HG03442 (cell line): ENCODE results near the gene WSCD2.

Source experiments
- ATAC-seq: cut with Tn5 transposase; IDR thresholded peaks from one replicate; pipeline ENCODE4 v1.9.1; 2021; ENCODE audit warnings: mild to moderate bottlenecking, moderate library complexity; ENCODE audit not compliant: unreplicated experiment

Gene WSCD2

DNA sequence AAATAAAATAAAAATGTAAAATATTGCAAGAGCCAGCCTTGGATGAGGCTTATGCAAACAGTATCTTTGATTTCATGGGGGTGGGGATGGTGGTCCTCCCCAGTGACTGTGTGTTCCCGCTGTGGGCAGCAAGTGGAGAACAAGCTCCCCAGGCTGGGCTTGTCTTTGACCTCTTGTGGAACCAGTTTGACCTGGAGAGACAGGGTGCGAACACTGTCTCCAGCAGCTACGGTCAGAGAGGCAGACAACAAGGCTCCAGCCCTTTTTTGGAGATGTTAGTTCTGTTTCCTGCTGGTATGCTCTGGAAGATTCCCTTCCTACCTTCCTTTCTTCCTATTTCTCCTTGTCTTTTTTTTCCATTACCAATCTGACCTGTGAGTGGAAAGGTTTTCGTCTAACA, 21.8 kb upstream of the WSCD2 start:
- ATAC-seq = no peak

DNA sequence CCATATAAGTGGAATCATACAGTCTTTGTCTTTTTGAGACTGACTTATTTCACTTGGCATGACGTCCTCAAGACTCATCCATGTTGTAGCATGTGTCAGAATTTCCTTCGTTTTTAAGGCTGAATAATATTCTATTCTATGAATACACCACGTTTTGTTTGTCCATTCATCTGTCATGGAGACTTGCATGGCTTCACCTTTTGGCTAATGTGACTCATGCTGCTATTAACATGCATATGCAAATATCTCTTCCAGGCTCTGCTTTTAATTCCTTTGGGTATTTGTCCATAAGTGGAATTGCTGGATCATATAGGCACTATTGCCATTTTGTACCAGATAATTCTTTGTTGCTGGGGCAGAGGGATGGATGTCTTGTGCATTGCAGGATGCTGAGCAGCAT, 19.6 kb upstream of the WSCD2 start:
- ATAC-seq = no peak

DNA sequence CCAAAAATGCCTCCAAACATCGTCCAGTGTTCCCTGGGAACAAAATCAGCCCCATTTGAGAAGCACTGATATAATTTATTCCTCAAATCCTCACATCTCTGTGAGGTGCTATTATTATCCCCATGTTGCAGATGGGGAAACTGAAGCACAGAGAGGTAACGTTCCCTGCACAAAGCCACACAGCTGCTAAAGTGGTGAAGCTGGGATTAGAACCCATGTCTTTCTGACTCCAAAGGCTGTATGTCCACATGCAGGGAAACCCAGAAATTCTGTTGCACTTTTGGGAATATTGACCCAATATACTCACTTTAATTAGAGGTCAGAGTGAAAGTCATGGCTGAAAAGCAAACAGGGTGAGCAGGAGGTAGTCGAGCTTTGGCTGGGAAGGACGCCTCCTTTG, 19.1 kb upstream of the WSCD2 start:
- ATAC-seq = no peak

DNA sequence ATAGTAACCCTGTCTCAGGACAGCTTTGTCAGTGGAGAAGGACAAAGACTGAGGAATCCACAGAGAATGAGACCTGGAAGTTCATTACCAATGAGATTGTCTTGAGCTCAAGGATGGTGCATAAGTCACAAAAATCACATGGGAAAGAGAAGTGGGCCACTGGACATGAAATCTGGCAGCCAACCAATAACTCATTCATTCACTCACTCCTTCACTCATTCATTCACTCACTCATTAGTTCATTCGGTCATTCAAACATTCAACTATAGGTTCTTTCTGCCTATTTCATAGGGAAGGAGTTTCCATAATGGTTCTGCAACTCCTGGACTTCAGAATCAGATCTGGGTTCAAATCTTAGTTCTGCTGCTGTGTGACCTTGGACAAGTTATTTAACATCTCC, 18.2 kb upstream of the WSCD2 start:
- ATAC-seq = no peak

DNA sequence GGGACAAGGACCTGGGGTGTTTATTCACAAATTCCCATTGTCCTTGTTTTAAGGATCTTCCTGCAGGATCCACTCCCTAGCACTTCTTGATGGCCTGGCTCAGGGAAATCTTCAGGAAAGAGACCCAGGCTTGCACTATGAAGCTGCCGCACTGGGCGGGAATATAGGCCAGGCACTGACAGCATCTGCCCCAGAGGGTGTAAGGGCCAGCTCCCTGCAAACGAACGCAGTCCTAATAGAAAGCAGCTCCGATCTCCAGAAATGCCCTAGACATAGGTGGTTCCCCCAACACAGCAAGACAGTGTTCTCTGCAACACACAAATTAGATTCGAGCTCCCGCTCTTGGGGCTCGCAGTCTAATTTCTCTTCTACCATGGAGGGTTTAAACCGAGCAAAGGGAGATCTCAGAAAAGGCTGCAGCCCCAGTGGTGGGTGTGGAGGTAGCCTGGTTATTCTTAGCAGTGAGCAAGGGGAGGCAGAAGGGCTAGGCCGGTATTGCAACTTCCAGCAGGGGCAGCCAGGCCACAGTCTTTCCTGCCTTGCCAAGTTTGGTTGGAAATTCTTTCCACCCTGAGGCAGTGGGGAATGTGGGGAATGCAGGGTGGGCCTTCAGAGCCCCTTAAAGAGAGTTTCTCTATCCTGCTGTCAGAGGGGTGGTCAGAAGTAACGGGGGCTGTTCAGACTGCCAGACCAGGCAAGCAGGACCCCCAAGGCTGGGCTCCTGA, 16.1 kb upstream of the WSCD2 start:
- no peak for ATAC-seq

DNA sequence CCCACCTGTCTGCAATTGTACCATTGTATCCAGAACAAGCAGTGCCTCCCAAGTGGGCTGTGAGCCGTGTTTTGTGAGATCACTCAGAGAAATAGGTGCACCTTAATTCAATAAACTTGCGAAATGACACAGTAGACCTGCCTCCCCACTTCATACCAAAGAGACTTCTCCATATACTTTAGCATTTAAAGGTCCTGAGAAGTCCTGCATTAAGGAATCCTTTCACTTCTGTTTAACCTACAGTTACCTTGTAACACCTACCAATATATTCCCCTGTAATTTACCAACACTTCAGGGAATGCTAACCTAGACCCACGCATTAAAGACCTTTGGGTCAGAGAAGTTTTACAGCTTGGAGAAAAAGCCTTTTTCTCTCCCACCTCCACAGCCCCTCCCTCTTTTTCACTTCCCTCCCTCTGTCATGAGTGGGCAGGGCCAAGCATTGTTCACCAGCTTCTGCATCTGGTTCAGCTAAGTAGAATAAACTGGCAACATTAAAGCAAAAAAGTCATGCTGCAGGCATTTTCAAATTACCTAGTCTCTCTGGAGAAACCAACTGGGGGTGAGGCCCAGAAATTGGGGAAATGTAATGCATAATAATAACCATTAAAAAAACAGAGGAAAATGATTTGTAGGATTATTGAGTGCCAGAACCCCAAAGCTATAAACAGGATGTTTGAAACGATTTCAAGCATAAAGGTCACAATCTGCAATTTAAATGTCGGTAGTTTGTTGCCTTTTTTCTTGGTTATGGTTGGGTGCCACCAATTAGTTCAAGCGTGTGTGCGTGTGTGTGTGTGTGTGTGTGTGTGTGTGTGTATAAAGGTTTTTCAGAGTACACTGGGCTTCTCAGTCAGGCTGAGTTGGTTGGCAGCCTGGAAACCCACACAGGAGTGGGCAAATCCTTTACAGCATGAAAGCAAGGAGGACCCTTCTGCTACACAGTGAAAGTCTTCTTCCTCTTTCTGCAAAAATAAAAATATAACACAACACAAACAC, 13.7 kb upstream of the WSCD2 start:
- ATAC-seq = no peak

DNA sequence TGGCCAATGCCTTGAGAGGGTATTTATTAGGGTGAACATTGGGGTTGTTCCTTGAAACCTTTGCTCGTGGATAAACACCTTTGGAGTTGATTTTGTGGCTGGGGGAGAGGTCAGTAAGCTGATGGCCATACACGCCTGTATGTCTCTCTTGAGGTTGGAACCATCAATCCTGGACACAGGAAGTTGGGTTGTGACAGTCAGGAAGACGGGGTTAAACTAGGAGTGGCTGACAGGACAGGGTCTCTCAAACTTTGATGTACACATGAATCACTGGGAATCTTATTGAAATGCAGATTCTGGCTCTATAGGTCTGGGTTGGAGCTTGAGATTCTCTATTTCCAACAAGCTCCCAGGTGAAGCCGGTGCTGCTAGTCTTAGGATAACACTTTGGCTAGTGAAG, 12.8 kb upstream of the WSCD2 start:
- ATAC-seq = no peak

DNA sequence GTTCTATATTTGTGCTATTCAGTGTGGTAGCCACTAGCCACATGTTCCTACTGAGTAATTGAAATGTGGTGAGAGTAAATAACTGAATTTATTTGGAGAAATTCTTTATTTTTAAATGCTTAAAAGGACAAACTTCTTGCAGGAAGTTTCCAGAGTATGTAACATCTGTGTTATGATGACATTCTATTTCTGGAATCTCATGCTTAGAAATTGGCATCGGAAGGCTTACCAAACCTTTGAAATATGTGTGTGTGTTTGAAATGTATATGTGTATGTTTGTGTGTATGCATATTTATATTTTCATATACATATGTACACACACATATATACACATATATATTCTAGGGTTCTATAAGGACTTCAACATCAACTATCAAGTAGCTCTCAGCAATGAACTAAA, 12.4 kb upstream of the WSCD2 start:
- ATAC-seq = no peak

DNA sequence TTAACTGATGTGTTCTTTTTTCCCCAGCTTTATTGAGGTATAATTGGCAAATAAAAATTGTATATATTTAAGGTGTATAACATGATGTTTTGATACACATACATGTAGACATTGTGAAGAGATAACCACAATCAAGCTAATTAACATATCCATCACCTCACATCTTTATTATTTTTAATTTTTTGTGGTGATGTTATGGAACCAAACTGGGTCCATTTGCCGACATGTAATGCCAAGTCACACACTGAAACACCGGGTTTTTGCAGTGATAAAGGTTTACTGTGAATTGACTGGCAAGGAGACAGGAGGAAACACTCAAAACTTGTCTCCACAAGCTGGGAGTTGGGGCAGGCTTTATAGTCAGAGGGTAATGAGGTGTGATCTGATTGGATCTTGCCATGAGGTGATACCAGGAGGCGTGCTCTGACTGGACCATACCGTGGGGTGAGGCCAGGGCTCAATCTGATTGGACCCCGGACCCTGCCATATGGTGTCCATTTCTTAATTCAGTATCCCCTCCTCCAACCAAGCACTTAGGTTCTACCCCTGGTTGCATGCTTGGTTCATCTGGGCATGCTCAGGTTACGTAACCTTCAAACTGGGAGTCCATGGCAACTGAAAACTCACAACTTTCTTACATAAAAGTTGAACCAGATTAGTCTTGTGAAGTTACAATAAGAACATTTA, 11.8 kb upstream of the WSCD2 start:
- ATAC-seq = no peak

DNA sequence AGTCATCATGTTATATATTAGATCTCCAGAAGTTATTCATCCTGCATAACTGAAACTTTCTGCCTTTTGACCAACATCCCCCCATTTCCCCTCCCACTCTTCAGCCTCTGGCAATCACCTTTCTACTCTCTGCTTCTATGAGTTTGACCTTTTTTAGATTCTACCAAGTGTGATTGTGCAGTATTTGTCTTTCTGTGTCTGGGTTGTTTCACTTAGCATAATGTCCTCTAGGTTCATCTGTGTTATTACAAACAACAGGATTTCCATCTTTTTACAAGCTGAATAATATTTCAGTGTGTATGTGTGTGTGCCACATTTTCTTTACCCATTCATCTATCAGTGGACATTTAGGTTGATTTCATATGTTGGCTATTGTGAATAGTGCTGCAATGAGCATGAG, 11.2 kb upstream of the WSCD2 start:
- no peak for ATAC-seq

DNA sequence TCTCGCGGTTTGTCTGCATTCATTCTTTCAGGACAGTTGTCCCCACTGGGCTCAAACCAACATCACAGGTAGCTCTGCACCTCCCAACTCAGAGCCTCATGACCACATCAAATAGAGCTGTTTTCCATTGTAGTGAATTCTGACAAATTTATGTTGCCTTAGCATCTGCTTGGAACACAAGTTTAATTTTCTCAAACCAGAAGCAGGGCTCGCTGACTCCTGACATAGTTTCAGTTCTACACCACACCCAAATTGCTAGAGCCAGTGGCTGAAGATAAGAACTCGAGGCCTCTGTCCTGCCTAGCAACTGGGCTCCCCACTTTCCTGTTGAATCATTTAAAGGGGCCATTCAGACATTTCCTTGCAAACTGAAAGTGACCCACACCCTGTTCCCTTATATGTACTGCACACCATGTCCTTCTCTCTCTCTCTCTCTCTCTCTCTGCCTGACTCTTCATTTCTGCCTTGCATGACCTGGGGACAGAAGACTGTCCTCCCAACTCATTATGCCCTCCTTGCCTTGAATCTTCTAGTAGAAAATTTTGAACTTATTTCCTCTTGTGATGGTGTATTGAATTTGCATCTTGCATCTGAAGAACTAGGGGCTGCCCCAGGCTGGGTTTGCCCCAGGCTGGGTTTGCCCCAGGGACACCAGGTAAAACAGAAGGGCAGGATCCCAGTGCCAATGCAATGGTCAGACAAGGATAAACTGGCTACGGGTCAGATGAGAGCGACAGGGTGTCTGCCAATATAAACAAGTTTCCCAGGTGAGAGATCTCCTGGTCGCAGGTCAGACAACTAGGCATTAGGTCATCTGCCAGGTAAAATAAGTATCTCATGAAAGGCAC, 9.7 kb upstream of the WSCD2 start:
- ATAC-seq = peak; percentile 46

DNA sequence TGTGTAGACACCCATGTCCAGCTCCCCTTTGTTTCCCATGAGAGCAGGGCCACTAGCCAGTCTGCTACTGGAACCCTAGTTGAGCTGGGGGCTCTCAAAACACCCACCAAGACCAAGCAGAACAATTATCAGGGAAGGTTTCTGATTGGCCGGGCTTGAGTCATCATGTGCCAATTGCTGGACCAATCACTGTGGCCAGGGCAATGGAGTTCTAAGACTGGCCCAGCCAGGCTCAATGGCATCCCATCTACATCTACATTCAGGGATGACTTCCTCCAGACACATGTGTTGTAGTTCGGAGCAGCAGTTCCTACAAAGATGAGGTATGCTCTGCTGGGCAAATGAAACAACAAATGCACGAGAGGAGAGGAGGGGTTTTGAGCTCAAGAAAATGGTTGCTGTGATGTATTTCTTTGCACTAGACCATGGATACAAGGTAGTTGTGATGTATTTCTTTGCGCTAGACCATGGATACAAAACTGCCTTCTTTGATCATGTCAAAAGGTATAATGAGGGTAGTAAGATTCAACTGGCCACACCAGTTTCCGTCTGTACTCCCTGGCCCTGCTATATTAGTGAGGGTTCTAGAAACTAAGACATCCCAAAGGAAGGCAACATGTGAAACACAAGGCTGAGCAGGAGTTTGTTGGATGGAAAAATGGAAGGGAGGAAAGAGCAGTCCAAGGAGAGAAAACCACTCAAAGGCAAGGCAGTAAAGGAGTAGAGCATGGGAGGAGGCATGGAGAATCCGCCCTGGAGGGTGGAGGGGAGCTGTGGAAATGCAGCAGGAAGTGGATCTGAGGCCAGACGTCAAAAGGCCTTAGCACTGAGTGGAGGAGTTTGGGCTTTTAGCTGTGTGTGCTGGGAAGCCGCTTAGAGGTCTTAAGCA, 8.9 kb upstream of the WSCD2 start:
- ATAC-seq = no peak

DNA sequence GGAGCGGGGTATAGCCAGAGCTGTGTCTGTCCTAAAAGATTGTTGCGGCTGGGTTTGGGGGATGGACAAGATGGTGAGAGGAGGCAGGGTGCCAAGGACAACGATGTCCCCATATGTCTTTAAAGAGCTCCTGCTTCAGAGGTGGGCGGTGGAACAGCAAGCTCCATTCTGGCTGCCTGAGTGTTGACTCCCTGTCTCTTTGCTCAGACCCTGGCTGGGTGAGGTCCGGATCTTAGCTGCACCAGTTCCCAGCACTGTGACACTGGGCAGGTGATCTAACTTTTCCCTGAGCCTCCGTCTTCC, 8.3 kb upstream of the WSCD2 start:
- no peak for ATAC-seq

DNA sequence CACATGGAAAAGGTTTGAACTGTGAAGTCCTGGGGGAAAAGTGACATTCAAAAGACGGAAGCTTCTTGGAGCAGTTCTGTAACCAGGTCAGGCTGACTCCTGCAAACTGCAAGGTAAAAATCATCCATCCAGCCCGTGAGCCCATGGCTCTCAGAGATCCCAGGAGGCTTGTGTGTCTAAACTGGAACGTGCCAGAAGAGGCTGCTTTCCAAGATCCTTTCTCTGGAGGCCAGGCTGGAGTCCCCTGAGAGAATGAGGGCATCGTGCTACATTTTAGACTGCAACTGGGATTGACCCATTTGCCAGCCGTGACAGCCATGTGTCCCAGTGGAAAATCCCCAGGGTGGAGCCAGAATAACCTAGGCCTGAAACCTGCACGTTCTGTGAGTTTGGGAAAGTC, 7.8 kb upstream of the WSCD2 start:
- no peak for ATAC-seq

DNA sequence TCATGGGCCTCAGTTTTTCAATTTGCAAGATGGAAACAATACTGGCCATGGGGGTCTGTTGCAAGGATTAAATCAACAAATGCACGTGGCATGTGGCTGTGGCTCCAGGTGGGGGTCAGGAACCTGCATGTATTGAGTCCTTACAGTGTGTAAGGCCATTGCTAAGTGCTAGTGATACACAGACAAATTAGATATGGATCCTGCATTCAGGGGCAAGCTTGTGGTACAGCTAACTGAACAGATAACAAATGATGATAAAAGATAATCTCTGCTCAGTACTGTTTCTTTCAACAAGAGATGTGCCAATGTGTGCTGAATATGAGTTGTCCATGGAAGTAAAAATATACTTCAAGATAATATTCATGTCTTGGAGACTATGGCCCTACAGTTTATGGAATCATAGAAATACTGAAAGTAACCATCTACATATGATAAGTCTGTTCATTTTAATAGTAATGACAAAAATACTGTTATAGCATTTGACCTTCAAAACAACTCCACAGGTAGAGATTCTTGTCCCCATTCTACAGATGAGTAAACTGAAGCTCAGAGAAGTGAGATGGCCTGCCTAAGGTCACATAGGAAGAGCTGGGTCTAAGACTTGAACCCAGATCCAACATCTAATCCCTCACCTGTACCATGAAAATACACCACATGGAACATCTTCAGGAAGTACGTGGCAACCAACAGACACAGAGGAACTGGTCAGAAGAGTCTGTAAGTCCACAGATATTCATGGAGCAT, 7.2 kb upstream of the WSCD2 start:
- no peak for ATAC-seq

DNA sequence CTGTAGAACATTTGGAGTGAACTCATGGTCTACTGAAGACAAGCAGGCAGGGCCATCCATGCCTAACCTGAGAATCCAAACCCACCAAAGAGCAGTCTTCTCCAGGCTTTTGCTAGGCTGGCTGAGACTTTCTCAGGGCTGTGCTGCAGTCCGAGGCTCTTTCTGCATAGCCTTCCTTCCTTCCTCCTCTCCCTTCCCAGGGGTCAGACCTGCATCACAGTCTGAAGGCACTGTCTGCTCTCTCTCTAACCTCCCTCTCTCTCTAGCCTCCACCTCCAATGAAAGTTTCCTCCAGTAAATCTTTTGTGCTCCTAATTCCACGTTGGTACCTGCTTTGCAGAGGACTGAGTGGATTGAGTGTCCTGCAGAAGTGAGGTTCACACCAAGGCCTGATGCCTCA, 6.4 kb upstream of the WSCD2 start:
- no peak for ATAC-seq

DNA sequence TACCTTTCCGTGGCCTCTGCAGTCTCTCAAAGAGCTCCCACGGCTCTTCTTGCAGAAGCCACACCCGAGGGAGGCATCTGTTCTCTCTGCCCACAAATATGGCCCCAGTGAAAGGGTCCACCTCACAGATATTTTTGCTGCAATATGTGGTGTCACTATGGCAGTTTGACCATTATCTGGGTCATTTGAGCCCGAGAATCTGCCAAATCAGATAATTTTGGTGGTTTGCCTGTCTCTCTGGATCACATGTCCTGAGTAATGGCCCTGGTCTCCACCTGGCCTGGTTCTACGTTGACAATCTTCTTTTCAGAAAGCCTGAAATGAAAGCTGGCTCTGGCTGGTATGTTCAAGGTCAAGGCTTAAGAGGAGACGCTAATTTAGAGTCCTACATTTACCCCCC, 5.7 kb upstream of the WSCD2 start:
- ATAC-seq = no peak

DNA sequence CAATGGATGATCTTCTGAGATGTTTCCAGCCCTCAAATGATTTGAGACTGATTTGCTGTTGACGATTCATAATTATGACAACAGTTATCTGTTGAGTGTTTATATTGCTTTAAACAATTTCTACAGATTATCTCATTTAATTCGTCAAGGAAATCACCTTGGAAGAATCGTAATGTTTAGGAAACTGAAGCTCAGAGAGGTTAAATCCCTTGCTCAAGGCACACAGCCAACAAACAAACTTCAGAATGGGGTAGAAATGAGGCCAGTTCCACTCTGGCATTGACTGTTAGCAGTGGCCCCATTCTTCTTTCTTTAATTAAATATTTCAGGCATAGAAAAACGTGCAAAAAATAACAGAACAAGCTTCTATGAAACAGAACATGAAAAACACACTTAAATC, 4.0 kb upstream of the WSCD2 start:
- no peak for ATAC-seq

DNA sequence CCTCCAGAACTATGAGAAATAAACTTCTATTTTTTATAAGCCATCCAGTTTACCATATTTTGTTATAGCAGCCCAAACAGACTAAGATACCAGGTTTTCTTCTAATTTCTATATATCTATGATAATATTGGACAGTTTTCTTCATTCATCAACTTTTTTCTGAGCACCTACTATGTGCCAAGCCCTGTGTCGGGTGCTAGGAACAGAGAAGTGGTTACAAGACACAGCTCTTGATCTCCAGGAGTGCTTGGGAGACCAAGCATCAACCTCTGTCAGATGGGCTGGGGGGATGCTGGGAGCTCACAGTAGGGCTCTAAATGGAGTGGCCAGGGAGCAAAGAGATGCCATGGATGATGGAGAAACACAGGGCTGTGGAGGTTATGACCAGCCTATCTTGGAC, 2.9 kb upstream of the WSCD2 start:
- ATAC-seq = no peak
